ENCODE data around the gene RIPOR2. TPM values are rescaled to one million over a fixed set of nuclear protein-coding genes. Genes with fewer than 3 reads are reported as not detected.

RIPOR2 gene
- total and polyA plus RNA-seq, 2 of the 13 experiments (the other 11 are each of a cell fraction or from before 2014, with no cell fraction given) = 0.02 to 0.05 TPM

- TF ChIP-seq ZNF280D (CRISPR knock-in tag; IDR thresholded peaks at IDR 0.05) (no peak), DZIP1 (CRISPR knock-in tag; IDR thresholded peaks at IDR 0.05) (no peak), ZNF780A (CRISPR knock-in tag; IDR thresholded peaks at IDR 0.05) (no peak), ZNF12 (CRISPR knock-in tag; IDR thresholded peaks at IDR 0.05) (no peak)
These were observed 23.6 kb upstream of the RIPOR2 start (continued) for GRCh38 chr6:24959319-24959718.

GRCh38 chr6:24957199-24957598, 21.4 kb upstream of the RIPOR2 start:
- H3K4me3 ChIP-seq (replicated peaks in 1 of 3; ENCODE audit: insufficient read depth in 1 of 3, low read depth in 2 of 3, low read length in 3 of 3) = no peak overlapping the region
- H3K27ac ChIP-seq (ENCODE audit: extremely low read length, insufficient read depth, low read length) = no peak overlapping the region
- no peaks in the 10 kb centered on the region for H3K79me2 ChIP-seq (ENCODE audit: insufficient read depth, low read length)
- H3K4me2 ChIP-seq (ENCODE audit: low read depth, low read length) = no peak overlapping the region
- H3K36me3 ChIP-seq (replicated peaks in 1 of 2; ENCODE audit: control insufficient read depth in 1 of 2, insufficient read depth in 2 of 2, low read length in 2 of 2) = no peaks in the 10 kb centered on the region
- no peak for FAIRE-seq
- no peaks in the 10 kb centered on the region for H3K9me3 ChIP-seq (ENCODE audit: low read length)
- in situ Hi-C loops (cut with HindIII; ENCODE audit: extremely low pct_ligation_motif_present, low pct_unique_long_range_greater_than_20kb) = no loop called here
- H3K27me3 ChIP-seq (ENCODE audit: control insufficient read depth in 1 of 2, insufficient read depth in 2 of 2, low read length in 2 of 2) = peaks cover 0 to 9% of the 10 kb centered on the region in 2 experiments; a peak in 2 of 5 replicates
- BruUV-seq (replicated peaks) = no TSS peak
- 48% methylated on average over 3 of the region's 3 CpGs for WGBS (ENCODE audit: low lambda C conversion rate)
- no peak for ATAC-seq
- POLR2A ChIA-PET = no interaction called here
- no peak overlapping the region for H3K9ac ChIP-seq (ENCODE audit: insufficient read depth, low read depth, low read length)
- no peaks in the 10 kb centered on the region for H4K20me1 ChIP-seq (ENCODE audit: insufficient read depth, low read length)
- intact Hi-C loops (cut with micrococcal nuclease; ENCODE audit: unreplicated experiment) = no loop called here
- CTCF ChIA-PET (ENCODE audit: low intra/inter-chr PET ratio, low total read pairs) = no interaction called here
- H3K4me1 ChIP-seq (ENCODE audit: insufficient read depth, low read length) = no peaks in the 10 kb centered on the region
- H2AFZ ChIP-seq (ENCODE audit: low read length) = no peak overlapping the region
- DNase-seq (ENCODE audit: low spot score) = no peak
- TF ChIP-seq ZNF18 (CRISPR knock-in tag; IDR thresholded peaks at IDR 0.05; ENCODE audit: insufficient replicate concordance) = no peak
- TF ChIP-seq TIGD3 (CRISPR knock-in tag; IDR thresholded peaks at IDR 0.05; ENCODE audit: borderline replicate concordance) = no peak
- no peak for TF ChIP-seq SMARCC2 (IDR thresholded peaks at IDR 0.05)
- TF ChIP-seq ZNF512B (CRISPR knock-in tag; IDR thresholded peaks at IDR 0.05; ENCODE audit: borderline replicate concordance) = no peak
- no peak for TF ChIP-seq KDM1A (CRISPR knock-in tag; IDR thresholded peaks at IDR 0.05)
- no peak for TF ChIP-seq ZNF678 (CRISPR knock-in tag; IDR thresholded peaks at IDR 0.05)
- no peak for TF ChIP-seq POLR2AphosphoS2 (IDR thresholded peaks at IDR 0.05; ENCODE audit: low read depth, low read length)
